HG03196 (cell line): ENCODE data around the gene ZDHHC13.
"Not testable (repeated sequence)": the region's sequence is repeated elsewhere in the genome, so short reads cannot be mapped to it uniquely, and the experiment has no call there.

Experiments
- ATAC-seq: cut with Tn5 transposase; IDR thresholded peaks from one replicate; pipeline ENCODE4 v1.9.1; 2021; ENCODE audit not compliant: unreplicated experiment

The ZDHHC13 gene

DNA sequence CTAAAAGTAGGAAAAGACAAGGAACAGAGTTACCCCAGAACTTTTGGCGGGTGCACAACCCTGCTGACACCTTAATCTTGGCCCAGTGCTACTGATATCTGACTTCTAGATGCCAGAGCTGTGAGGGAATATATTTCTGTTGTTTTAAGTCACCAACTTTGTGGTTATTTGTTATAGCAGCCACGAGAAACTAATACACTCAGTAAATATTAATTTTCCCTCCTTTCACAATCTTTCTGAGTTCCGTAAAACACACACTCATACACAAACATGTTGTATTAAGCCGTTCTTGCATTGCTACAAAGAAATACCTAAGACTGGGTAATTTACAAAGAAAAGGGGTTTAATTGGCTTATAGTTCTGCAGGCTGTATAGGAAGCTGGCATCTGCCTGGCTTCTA, 16.1 kb upstream of the ZDHHC13 start:
- ATAC-seq, result no peak

DNA sequence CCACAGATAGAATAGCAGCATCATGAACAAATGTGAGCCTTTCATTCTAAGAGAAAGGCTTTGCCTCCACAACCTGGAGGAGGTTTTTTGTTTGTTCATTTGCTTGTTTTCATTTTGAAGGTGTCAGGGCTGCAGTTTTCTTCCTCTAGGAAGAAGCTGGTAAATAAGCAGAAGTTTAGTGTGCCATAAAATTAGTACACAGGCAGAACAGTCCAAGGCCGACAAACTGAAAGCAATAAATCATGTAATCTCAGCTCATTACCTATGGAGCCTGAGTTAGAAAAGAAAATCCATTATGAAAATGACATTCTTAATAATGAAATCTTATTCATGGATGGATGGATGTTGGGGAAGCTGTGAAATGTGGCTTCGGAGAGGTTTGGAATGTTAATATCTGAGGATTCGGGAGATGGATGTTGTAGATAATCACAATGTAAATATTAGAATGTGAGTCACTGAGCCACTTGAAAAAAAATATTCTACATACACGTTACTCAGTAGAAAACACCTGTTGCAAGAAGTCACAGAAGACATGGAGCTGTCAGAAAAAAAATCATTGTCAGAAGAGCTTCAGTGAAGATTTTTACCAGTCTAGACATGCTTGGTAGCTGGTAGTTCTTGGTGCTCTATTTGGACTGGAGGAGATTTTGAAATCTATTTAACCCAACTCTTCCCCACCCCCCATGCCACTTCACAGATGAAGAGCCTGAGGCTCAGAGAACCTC, 15.0 kb upstream of the ZDHHC13 start:
- ATAC-seq, result no peak

DNA sequence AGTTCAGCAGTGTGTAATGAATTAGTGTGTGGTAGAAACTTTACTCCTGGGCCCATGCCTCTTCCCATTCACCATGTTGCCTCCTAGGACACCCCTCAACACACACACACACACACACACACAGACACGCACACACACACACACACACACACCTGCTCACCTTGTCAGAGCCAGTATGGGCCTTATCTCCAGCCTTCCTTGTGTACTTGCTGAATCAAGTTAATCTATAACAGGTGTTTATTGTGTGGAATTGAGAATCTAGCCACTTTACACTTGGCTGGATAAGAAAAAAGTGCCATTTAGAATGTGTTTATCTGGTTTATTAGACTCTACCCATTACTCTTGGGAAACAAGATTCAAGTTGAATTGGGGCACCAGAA, 14.5 kb upstream of the ZDHHC13 start:
- ATAC-seq, result no peak

DNA sequence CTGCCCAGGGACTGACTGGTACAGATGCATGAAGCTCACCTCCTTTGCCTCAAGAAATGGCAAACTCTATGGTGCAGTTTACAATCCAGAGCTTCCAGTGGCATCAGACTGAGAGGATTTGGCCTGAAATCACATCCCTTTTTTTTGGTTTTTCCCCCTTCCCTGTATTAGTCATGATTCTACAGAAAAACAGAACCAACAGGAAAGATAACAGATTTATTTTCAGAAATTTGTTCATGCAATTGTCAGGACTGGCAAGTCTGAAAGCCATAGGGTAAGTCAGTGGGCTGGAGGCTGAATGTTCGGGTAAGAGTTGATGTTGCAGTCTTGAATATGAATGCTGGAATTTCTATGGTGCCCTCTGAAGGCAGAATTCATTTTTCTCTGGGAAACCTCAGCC, 12.0 kb upstream of the ZDHHC13 start:
- ATAC-seq, result no peak

DNA sequence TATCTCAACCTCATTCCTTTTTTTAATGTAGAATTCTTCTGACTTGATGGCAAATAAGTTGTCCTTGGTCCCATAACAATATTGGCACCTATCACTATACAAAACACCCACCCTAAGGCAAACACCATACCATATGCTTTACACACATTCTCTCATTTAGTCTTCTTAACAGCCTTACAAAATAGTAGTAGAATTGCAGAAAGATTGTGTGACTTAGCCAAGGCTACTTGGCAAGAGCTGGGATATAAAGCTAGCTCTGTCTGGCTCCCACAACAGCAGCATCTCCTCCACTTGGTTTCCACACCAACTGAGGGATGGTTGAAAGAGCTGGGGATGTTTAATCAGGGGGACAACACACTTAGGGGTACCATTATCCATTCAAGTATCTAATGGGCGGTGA, 9.8 kb upstream of the ZDHHC13 start:
- ATAC-seq, result no peak

DNA sequence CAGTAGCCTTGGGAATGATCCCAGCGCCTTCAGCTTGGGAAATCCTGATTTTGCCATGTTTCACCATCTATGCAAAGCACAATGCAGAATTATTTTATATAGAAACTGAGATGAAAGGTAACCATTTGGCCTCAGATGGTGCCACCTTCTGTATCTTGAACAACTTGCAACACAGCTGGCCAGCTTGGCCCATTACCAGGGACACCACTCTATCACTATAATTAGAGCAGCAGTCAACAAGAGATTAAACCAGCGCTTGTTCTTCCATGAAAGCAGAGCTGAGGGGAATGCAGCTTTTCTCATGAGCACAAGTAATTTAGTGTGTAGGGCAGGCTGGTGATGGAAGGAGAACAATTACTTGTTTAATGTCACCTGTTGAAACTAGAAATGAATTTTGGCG, 6.7 kb upstream of the ZDHHC13 start:
- ATAC-seq, result no peak

DNA sequence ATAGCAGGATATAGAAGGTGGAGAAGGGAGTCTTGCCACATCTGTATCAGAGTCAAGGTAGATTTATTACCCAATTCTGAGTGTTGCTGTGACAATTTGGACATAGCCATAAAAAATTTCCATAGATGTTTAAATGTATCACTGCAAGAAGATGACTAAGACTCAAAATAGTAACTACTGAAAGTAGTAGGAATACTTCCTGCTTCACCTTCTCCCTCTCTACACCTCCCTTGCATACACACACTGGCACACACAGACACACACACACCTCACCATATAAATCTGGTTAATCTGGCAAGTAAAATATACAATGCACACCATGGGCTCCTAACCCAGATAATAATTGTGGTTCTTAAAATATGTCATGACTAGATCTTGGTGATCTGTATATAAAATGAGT, 5.2 kb upstream of the ZDHHC13 start:
- no peak for ATAC-seq

DNA sequence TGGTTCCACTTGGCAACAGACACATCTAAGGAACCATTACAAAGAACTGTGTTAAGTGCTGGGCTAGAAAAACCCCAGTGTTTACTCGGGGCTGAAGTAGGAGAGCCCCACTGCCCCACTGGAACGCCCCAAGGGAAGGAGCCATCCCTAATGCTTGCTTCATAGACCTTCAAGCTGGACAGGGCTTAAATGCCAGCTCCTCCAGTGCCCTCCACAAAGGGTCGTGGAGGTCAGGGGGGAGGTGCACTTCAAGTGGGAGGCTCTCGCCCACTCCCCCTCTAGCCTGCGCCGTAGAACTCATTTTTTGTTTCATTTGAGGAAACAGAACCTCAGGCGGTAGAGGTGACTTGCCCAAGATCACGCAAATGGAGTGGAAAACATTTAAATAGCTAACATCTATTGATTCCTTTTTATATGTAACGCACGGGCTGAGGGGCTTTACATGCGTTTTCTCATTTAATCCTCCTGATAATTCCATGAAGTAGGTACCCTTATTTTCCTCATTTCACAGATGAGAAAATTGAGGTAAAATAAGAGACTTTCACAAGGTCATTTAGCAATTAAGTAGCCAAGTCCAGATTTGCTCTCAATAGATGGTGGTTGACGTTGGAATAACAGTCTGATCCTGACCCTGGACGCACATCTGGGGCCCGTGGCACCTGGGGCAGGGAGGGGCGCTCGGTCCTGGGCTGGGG, 545 bp upstream of the ZDHHC13 start:
- ATAC-seq, result no peak

DNA sequence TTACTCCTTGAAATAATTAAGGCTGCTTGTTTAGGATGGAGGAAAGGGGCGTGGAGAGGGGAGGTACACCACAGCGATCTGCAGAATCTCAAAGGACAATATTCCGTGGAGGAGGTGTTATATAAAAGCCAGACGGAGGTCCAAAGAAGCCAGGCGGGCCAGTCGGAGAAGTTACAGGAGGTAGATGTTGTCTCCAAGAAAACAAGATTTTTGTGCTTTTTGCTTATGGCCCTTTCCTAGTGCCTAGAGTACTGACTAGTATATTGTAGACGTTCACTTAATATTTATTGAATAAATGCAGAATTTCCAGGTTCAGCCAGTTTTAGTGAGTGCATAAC, 761 bp downstream of the ZDHHC13 start:
- ATAC-seq, result no peak

DNA sequence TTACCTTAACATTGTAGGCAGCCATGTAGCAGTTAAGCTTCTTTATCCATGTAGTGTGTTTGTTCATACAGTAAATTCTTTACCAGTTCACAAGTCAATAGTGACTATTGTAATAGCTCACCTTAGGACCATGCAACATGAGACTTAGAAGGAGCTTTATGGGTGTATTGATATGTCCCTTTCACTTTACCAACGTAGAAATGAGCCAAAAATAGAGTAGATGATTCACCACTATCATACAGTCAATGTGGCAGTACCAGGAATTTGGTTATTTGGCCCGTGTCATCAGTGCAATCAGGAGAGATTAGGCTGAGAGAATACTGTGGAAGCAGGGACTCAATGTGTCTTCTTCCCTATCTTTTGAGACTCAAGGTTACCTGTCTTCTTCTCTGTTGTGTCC, 4.7 kb downstream of the ZDHHC13 start:
- ATAC-seq, result no peak

DNA sequence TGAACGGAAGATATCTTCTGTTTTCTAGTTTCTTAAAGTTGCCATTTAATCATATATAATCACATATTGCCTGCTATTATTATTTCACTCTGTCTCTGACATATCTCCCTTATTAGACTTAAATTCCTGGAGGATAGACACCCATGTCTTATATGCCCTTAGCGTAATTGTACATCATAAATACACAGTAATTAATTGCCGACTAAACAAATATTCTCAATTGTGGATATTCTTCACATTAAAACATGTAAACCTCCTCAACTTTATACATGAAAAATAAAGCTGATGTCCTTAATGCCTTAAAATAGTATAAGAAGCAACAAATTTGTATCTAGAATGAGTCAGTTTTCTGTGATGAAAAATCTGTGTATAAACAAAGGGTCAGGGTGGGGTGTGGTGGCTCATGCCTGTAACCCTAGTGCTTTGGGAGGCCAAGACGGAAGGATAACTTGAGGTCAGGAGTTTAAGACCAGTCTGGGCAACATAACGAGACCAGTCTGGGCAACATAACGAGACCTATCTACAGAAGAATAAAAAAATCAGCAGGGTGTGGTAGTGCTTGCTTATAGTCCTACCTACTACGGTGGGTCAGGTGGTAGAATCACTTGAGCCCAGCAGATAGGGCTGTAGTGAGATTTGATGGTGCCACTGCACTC, 6.1 kb downstream of the ZDHHC13 start:
- no peak for ATAC-seq

DNA sequence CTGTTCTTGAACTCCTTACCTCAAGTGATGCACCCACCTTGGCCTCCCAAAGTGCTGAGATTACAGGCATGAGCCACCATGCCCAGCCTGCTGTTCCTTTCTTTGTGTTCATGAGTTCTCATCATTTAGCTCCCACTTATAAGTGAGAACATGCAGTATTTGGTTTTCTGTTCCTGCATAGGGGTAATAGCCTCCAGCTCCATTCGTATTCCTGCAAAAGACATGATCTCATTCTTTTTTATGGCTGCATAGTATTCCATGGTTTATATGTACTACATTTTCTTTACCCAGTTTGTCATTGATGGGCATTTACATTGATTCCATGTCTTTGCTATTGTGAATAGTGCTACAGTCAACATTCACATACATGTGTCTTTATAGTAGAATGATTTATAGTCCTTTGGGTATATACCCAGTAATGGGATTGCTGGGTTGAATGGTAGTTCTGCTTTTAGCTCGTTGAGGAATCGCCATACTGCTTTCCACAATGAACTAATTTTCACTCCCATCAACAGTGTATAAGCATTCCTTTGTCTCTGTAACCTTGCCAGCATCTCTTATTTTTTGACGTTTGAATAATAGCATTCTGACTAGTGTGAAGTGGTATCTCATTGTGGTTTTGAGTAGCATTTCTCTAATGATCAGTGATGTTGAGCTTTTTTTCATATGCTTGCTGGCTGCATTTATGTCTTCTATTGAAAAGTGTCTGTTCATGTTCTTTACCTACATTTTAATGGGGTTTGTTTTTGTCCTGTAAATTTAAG, 9.8 kb downstream of the ZDHHC13 start:
- ATAC-seq, result not testable (repeated sequence)

DNA sequence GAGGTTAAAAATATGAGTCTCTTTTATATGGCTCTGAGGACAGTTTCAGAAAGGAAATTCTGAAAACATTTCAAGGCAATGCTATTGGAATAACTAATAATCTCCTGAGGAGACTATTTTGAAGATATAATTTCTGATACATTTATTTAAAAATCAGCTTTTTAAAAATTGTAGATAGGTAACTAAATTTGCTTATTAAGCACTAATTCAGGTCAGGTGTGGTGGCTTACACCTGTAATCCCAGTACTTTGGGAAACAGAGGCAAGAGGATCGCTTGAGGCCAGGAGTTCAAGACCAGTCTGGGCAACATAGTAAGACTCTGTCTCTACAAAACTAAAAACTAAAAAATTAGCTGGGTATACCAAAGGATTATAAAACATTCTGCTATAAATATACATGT, 17.0 kb downstream of the ZDHHC13 start:
- ATAC-seq, result no peak

DNA sequence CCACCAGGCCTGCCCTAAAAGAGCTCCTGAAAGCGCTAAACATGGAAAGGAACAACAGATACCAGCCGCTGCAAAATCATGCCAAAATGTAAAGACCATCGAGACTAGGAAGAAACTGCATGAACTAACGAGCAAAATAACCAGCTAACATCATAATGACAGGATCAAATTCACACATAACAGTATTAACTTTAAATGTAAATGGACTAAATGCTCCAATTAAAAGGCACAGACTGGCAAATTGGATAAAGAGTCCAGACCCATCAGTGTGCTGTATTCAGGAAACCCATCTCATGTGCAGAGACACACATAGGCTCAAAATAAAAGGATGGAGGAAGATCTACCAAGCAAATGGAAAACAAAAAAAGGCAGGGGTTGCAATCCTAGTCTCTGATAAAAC, 19.9 kb downstream of the ZDHHC13 start:
- not testable (repeated sequence) for ATAC-seq

DNA sequence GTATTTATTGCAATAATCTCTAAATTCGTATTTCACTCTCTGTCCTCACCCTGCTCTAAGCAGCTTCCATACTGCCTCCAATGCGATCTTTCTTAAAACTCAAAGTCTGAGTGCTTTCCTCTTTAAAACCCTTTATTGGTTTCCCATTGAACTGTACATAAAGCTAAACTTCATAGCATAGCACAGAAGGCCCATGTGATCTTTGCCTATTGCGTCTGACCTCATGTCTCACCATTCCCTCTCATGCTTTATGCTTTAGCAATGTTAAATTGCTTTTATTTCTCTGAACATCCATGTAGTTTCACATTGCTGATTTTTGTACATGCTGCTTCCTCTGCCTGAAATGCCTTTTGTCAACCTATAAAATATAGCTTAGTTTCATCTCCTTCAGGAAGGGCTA, 28.4 kb downstream of the ZDHHC13 start:
- ATAC-seq, result no peak

DNA sequence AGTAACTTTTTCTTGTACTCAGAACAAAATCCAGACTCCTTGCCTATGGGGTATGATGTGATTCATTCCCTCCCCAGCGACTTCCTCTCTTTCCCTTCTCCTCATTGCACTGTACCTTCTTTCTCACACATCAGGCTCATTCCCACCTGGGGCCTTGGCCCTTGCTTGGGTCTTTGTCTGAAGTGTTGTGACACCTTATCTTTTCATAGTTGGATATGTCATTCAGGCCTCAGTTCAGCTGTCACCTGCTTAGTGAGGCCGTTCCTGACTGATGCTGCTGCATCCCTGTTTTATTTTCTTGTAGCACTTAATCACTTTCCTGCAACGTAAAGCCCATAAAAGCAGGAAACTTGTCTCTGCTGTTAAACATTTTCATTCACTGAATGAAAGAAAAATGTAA, 39.9 kb downstream of the ZDHHC13 start:
- ATAC-seq, result no peak

DNA sequence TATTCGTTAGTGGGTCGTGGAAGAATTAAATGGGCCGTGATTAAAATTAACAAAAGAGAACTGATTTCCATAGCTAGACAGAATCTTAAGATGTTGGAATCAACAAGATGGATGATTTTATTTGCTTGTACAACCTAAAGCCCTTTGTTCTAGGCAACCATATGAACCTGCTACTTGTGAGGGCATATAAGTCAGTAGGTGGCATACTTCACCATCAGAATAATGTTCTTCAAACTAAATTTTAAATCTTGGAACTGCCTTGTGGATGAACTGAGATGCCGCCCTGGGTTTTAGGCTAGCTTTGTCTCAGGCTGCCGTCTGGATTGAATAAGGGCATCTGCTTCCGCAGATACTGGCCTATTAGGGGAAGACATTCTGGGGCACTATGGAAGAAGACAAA, 43.9 kb downstream of the ZDHHC13 start:
- ATAC-seq, result no peak

DNA sequence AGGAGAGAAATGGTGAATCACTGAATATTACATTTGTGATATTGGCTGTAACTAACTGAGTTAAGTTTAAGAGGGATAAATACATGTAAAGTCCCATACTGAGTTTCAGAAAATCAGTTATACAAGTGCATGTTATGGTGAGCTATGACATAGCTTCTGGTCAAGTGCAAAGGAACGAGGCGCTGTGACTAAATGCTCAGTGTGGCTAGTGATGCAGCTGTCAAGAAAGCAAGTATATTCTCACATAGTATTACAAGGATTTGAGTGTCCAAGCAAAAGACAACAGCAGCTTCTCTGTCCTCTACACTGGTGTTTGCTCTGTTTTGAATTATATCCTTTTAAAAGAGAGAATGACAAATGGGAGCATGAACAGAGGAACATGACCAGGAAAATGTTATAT, 44.7 kb downstream of the ZDHHC13 start:
- no peak for ATAC-seq

DNA sequence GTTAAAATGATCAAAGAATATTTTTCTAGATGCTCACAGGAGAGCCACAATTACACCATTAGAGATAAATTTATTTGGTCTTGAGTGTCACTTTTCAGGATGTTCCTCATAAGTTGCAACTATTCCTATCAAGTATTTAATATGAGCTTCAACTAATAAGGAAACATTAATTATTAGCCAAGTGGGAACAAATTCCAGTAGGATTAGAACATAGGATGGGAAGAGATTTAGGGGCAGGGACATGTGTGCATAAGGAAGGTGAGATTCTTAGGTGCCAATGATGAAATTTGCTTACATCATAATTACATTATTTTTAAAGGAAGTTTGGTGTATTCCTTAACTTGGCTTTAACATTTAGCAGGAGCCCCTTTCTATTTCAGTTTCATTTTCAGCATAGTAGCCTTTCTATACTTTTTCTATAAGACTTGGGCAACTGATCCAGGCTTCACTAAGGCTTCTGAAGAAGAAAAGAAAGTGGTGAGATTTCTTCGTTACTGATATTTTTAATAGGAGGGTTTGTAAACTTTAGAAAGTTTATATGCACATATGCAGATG, 46.1 kb downstream of the ZDHHC13 start:
- no peak for ATAC-seq

DNA sequence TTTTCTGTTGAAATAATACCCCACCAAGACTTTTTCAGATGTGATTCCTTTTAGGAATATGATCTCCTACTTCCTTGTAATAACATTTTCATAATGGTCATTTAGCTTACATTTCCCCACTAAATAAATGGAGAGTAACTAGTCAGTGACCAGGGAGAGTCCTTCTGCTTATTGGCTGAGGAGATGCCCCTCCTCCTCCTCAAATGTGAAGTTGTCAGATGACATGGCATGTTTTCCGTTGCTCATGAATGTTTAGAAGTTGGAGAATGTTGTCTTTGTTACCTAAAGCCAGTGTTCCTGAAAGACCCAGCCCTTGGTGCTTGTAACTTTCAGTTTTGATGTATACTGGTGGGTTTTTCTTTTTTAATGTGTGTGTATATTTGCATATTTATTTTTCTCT, 46.6 kb downstream of the ZDHHC13 start:
- no peak for ATAC-seq

DNA sequence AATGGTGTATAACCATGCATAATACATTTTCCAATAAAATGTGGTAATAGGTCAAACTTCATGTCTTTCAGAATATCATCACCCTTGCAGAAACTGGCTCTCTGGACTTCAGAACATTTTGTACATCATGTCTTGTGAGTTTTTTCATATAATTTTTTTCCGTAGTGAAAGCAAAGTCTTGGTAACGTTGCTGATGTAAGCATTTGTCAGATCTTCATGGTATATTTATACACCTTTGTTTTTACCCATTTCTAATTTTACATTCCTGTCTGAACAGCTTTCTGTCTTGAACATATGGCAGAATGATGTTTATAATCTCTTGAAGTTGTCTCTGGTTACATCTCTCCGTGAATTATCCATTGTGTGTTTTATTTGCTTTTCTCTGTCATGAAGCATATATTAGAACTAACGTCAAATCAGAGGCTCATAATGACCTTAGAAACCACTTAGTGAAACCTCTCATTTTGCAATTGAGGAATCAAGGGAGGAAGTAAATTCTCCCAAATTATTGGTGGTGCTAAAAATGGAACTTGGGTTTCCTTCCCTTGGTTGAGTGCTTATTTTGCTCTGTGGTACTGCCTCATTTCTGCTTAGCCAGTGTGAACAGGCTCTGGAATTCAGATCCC, 47.4 kb downstream of the ZDHHC13 start:
- no peak for ATAC-seq
